ENCODE measurements around the gene PDE4B. TPM values are rescaled to one million over a fixed set of nuclear protein-coding genes. Genes with fewer than 3 reads are reported as not detected.

The PDE4B gene
- 23.9 TPM for total RNA-seq

DNA sequence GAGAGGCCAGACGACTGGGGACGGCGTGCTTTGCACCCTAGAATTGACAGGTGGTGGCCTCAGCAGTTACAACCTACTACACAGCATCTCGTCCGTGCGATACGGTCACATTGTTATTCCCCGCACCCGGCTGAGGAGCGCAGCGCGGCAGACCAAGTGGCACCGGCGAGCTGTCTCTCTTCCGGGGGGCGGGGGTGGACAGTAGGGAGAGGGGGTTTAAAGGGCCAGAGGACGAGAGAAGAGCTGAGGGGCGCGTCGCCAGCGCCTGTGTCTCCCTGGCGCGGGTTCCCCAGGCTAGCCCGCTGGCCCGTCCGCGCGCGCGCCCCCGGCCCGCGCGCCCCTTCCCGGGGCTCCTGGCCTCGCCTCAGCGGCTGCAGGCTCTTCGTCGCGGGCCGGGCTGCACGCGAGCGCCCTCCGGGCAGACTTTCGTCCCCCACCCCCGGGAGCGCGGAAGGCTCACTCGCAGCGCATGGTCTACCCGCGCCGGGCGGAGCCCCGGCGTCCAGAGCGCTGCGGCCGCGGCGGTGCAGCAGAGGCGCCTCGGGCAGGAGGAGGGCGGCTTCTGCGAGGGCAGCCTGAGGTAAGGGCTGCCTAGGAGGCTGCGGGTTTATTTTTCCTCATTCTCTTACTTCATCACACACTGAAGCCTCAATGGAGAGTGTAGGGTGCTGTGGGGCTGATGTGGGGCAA is at the start of gene PDE4B:
TSS of gene PDE4B (plus strand) at position 227 of the 690 bp plus-strand sequence.
- ATAC-seq (peak; percentile 30), DNase-seq (ENCODE audit: low spot score) (no peak)
- intact Hi-C loops (cut with DNase I) = no loop called here

DNA sequence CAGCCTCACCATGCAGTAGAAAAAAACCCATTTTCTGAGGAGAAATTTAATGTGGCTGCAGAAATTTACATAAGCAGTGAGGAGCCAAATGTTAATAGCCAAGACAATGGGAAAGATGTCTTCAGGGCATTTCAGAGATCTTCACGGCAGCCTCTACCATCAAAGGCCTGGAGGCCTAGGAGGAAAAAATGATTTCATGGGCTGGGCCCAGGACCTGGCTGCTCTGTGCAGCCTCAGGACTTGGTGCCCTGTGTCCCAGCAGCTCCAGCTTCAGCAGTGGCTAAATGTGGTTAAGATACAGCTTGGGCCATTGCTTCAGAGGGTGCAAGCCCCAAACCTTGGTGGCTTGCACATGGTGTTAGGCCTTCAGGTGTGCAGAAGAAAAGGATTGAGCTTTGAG is 48.0 kb upstream of the PDE4B start:
- ATAC-seq = no peak

DNA sequence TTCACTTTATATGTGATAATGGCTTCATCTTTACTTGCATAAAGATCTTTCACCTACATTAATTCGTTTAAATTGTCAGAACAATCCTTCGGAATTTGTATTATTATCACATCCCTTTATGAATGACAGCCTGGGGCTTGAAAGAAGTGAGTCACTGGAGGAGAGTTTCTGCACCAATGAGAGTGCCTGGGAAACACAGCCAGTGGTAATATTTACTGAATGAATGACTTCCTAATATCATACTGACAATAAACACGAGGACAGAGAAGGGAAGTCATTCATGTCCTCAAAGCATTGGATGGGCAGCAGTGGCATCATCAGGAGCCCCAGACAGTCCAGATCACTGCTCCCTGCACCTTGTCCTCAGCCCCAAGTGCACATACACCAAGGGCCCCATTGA is 40.7 kb upstream of the PDE4B start:
- DNase-seq (ENCODE audit: low spot score) (no peak), ATAC-seq (no peak)
- intact Hi-C loops (cut with DNase I) = no loop called here

More for the DNA sequence above, 48.0 kb upstream of the PDE4B start:
- no peak for DNase-seq (ENCODE audit: low spot score)
- intact Hi-C loops (cut with DNase I) = no loop called here

DNA sequence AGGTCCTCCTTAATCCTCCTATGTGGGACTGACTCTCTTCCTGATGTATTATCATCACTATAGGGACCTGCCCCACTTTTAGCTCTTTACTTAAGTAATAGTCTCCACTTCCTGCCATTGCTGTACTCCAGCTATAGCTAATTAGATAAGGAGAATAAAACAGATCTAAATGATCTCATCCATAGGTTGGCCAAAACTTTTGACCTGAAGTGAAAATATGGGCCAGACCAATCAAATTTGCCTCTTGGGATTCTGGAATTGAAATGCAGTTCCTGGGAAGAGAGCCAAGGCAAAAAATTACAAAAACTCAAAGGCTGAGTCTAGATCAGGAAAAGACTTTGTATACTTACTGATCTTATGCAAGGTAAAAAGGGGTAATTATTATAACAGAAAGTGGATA is 36.1 kb upstream of the PDE4B start:
- intact Hi-C loops (cut with DNase I) = no loop called here
- DNase-seq (ENCODE audit: low spot score) (no peak), ATAC-seq (no peak)

DNA sequence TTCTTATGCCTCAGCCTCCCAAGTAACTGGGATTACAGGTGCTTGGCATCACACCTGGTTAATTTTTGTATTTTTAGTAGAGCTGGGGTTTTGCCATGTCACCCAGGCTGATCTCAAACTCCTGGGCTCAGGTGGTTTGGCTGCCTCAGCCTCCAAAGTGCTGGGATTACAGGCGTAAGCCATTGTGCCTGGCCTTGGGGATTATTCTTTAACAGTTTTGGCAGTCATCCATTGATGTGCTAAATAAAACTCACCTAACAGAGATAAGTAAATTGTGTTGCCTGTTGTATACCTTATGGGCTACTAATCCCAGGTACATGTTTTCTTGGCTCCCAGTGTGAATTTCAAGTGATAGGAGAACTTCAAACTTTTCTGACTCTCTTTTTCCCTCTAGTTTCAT is 35.2 kb upstream of the PDE4B start:
- intact Hi-C loops (cut with DNase I) = no loop called here
- ATAC-seq (no peak), DNase-seq (ENCODE audit: low spot score) (no peak)

DNA sequence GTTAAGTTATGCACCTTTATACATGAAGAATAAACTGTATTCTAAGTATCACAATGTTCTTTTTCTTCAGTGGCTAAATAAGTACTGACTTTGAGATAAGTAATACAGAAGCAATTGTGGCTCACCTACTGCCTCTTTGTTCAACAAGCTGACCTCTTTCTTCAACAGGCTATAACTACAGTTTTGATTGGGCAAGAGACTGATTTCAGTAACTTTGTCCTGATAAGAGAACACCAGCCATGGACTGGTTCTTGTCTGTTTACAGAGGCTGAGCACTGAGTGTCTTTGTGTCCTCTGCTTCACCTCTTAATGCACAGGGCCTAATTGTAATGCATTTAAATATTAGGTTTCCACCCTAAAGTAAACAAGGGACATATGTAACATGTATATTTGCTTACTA is 34.6 kb upstream of the PDE4B start:
- ATAC-seq = no peak

DNA sequence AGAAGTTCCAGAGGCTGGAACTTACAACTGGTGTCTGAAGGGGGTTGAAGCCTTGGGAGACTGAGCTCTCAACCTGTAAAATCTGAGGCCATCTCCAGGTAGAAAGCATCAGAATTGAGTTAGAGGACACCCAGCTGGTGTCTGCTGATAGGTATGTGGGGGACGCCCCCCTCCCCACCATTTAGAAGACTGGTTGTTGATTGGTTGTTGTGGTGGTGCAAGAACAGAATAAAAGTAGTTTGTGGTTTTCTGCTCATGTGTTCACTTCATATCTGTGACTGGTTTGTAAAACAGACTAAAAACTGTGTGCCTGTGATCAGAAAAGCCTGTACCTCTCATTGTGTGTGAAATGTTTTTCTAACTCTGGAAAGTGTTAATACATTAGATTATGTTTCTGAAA is 33.2 kb upstream of the PDE4B start:
- ATAC-seq (no peak), DNase-seq (ENCODE audit: low spot score) (no peak)
- intact Hi-C loops (cut with DNase I) = no loop called here

More for the DNA sequence above, 34.6 kb upstream of the PDE4B start:
- no peak for DNase-seq (ENCODE audit: low spot score)
- intact Hi-C loops (cut with DNase I) = no loop called here

DNA sequence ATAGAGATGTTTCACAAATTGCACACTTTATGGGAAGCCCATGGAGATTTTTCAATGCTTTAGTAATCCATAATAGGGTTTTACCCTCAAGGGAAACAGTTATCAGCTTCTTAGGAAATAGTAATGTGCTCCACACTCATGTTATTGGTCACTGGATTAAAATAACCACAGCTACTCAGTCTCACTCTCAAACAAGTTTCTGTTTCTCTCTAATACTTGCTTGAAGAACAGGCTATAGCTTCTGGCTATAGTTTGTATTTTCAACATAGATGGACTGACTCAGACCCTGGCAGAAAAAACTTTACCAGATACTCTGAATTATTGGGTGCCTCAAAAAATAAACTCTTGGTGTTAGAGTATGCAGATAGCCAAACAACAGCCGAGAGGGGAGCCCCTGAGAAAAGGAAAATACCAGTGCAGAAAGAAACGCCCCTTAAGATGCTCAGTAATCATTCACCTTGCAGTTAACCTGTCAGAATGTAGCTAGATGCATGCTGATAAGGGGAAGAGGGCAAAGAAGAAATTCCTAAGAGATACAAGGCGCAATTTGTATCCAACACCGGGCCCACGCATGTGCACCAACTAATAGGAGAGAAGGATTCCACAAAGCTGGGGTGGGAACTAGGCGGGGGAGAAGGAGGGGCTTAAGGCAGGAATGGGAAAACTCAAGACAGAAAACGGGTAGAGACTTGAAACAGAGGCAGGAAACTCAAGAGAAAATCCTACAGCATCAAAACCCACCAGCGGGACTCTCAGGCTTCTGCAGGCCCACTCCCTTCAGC is 30.4 kb upstream of the PDE4B start:
- intact Hi-C loops (cut with DNase I) = no loop called here
- no peak for ATAC-seq
- DNase-seq (ENCODE audit: low spot score) = no peak

DNA sequence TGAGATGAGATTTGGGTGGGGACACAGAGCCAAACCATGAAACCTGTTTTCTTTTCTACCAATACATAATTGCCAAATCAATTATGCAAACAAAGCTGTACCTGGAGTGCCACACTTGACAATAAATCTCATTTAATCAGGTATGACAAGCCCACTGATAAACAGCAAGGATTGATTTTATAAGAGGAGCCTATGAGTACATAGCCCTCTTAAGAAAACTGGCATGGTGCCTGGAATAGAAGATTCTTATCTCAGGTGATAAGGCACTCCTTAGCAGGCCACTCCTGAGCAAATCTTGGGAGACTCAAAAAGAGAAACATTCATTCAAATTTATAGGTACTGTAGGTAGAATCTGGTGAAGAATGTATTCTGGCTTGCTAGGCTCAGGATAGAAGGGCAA is 28.6 kb upstream of the PDE4B start:
- no peak for DNase-seq (ENCODE audit: low spot score)
- no peak for ATAC-seq
- intact Hi-C loops (cut with DNase I) = no loop called here

DNA sequence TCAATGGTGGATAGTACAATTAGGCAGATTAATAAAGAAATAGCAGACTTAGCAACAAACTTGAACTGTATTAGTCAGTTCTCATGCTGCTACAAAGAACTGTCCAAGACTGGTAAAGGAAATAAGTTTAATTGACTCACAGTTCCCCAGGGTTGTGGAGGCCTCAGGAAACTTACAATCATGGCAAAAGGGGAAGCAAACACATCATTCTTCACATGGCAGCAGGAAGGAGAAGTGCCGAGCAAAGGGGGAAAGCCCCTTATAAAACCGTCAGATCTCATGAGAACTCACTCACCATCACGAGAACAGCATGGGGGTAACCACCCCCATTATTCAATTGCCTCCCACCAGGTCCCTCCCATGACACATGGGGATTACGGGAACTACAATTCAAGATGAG is 27.1 kb upstream of the PDE4B start:
- no peak for ATAC-seq
- DNase-seq (ENCODE audit: low spot score) = no peak
- intact Hi-C loops (cut with DNase I) = no loop called here

DNA sequence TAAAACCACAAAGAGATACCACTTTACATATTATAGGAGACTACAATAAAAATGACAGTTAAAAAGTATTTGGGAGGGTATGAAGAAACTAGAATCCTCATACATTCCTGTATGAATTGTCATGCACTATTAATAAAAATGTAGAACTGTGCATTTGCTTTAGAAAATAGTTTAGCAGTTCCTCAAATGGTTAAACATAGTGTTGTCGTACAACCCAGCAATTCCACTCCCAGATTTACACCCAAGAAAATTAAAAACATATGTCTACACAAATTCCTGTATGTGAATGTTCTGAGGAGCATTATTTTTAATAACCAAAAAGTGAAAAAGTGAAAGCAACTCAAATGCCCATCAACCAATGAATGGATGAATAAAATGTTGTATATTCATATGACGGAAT is 23.1 kb upstream of the PDE4B start:
- intact Hi-C loops (cut with DNase I) = no loop called here
- DNase-seq (ENCODE audit: low spot score) (no peak), ATAC-seq (no peak)

DNA sequence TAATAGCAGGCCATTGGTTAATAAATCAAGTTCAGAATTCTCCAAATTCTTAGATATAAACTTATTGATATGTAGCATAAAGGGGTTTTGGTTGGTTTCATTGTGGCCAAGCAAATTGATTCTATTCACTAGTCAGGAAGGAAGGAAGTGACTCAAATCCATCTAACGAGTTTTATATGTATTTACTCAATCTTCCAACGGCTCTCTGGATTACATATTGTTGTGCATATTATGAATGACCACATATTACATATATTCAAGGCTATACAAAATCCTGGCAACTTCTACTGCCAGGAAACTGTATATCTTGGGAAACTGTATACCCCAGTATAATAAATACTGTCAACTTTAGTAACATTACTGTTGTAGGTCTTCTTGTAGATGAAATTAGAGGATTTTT is 20.1 kb upstream of the PDE4B start:
- intact Hi-C loops (cut with DNase I) = no loop called here
- no peak for DNase-seq (ENCODE audit: low spot score)
- ATAC-seq = no peak

DNA sequence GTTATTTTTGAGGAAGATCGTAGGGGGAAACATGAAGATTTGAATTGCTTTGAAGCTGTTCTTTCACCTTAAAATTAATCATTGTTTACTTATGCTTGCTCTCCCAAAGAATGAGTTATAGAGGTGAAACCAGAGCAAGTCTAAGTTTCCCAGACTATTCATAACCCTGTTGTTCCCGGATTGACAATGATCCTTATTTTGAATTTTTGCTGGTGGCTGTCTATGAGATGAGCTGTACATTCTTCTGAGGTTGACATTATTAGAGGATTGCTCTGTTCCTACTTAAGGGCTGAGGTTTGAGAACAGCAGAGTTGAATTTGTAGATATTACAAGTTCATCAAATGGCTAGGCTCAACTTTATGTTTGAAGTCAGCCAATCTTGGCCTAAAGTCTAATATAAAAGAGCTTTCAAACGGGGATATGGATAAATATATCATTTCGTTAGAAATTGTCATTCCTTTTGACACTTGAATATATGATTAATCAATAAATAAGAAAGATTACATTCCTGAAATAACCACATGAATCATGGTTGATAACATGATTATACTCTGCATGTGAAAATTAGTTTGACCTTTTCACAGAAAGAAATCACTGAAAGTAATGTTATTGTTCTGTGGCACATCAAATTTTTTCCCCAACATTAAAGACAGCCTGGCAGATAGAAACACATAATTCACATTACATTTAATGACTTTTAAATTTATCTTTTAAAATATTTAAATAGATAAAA is 19.1 kb upstream of the PDE4B start:
- intact Hi-C loops (cut with DNase I) = no loop called here
- DNase-seq (ENCODE audit: low spot score) = no peak
- ATAC-seq = no peak

DNA sequence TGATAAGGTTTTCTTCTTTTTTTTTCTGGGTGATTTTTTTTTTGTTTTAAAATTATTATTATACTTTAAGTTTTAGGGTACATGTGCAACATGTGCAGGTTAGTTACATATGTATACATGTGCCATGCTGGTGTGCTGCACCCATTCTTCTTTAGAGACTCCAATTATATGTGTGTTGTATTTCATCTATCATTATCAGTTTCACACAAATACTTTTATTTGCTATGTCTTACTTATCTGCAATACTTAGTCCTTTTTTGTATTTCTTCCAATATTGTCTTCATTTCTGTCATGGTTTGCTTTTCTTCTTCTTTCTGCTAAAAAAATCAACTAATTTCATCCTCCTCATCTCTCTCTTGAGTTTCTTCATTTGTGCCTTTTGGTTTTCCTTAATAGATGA is 3.9 kb upstream of the PDE4B start:
- no peak for ATAC-seq
- no peak for DNase-seq (ENCODE audit: low spot score)
- intact Hi-C loops (cut with DNase I) = no loop called here

DNA sequence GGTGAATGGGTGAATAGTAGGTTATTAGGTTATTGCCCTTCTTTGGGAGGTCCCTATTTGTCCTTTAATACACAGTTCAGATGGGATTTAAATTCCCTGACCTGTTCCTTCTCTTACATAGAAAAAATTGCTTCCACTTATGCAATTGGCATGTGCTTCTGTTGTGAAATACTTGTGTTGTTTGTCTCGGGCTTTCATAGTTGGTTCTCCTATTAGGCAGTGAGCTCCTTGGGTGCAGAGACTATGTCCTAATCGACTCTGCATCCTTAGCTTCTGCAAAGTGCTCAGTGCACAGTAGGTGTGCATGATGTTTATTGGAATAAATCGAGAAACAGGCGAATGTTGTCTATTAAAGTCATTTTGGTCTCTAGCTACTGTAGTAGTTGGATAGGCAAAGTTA is 1.3 kb upstream of the PDE4B start:
- intact Hi-C loops (cut with DNase I) = no loop called here
- no peak for DNase-seq (ENCODE audit: low spot score)
- ATAC-seq = peak; percentile 58

DNA sequence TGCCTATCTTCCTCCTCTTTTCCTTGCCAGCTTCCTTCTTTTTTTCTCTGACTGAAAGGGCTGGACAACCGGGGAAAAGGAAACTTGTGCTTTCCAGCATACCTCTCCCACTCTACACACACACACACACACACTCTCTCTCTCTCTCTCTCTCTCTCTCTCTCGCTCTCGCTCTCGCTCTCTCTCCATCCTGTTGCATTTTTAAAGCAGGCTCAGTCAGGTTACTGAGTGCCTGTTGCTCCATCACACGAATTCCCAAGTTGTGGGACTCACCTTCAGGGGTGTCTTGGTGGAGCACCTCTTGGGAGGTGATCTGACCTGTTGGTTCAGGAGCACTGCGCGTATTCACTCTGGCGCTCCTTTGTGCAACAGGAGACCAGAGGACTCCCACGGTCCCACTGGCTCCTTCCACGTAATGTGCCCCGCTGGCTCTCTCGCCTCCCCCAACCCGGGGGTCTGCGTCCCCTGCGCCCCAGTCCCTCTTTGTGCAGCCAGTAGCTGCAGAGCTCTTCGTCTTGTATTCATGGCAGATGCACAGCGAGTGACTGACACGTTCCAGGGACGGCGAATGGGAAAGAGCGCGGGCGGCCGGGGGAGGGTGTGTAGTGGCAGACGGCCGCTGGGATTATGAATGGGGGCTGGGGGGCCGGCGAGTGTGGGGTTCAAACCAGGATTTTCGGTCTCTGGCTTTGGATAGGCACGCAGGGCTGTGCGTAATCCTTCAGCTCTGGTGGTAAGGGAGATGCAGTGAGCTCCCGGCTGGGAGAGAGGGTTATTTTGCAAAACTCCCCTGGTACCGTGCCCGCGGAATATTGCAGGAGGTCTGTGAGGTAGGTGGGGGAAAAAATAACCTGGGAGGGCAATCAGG is 660 bp upstream of the PDE4B start:
- peak; percentile 36 for ATAC-seq
- intact Hi-C loops (cut with DNase I) = no loop called here

DNA sequence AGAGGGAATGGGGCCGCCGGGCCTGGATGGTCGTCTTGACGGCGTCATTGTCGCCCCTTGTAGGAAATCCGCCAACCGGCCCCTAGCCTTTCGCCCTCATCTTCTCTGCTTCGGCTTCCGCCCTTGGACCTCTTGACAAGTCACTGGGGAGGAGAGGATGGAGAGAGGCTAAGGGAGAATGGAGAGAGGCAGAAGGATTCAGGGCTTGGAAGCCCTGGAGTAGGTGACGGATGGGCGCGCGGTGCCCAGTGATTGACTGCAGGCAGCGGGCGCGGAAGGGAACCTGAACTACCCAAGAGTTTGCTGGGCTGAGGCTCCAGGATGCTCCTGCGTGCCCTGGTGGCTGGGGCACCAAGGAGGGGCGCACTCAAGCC is 651 bp downstream of the PDE4B start:
- ATAC-seq = peak; percentile 17
- intact Hi-C loops (cut with DNase I) = no loop called here
- DNase-seq (ENCODE audit: low spot score) = no peak

More for the DNA sequence above, 660 bp upstream of the PDE4B start:
- DNase-seq (ENCODE audit: low spot score) = no peak

DNA sequence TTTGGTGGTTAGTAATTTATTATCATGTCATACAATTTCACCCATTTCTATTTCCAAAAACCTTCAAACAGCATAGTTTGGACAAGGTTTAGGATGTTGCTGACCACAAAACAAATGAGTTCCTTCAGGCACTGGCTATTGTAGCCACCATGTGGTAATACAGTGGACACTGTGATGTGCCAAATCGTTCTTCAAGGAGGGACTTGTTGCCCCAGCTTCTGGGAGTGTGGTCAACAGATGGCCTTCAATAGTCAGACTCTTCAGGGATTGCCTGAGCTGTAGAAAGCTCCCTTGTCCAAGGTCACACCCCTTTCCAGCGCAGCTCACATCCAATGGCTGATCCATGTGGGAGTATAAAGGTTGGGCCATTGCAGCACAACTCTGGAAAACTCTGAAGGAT is 2.6 kb downstream of the PDE4B start:
- intact Hi-C loops (cut with DNase I) = no loop called here
- DNase-seq (ENCODE audit: low spot score) = no peak
- no peak for ATAC-seq

DNA sequence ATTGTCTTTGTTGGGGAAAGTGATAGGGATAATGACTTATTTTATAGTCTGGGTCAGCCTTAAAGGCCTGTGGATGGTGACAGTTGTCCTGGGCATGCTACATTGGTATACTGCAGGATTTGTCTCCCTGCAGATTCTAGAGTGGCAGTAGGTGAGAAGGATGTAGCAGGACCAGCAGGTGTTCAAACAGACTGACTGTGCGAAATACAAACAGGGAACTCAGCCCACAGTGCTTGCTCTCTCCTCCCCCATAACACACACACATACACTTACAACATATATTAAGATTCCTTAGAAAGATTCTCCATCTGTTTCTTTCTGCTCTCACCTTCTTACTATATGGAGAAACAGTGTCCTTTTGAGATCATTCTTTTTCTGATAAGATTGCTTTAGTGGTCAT is 6.9 kb downstream of the PDE4B start:
- ATAC-seq = no peak
- intact Hi-C loops (cut with DNase I) = no loop called here

More for the DNA sequence above, 6.9 kb downstream of the PDE4B start:
- DNase-seq (ENCODE audit: low spot score) = no peak

All from sciatic nerve (tissue), 2 donors.